CD14-positive monocyte (primary cell): ENCODE measurements around the gene CEBPZ. TPM values are rescaled to one million over a fixed set of nuclear protein-coding genes. Genes with fewer than 3 reads are reported as not detected.

Experiments used
- DNase-seq, 3 donors: peaks; one replicate each; pipeline ENCODE4 v3.0.0-alpha.2; 2011 to 2022
- H2AFZ ChIP-seq: 2 replicates; pipeline ENCODE4 v1.6.0; 2012; ENCODE audit warnings: mild to moderate bottlenecking, low read depth, low read length, inconsistent platforms; ENCODE audit not compliant: insufficient read depth, poor library complexity, severe bottlenecking
- H3K27ac ChIP-seq, 2 donors: 1 replicate in 1 of 2; 2 replicates in 1 of 2; pipeline ENCODE4 v1.5.1; 2012 to 2013; ENCODE audit warnings: low read length in 2 of 2, control low read depth in 1 of 2, inconsistent platforms in 1 of 2, low read depth in 1 of 2, mild to moderate bottlenecking in 1 of 2
- H3K27me3 ChIP-seq, 2 donors: one replicate each; pipeline versions ENCODE4 v1.6.0 to v1.6.1; 2011 to 2013; ENCODE audit warnings: low read length in 2 of 2; ENCODE audit not compliant: control insufficient read depth in 2 of 2, insufficient read depth in 2 of 2
- H3K36me3 ChIP-seq, 2 donors: replicated peaks in 1 of 2; 1 replicate in 1 of 2; 2 replicates in 1 of 2; pipeline versions ENCODE4 v1.5.1 to v1.6.1; 2012 to 2013; ENCODE audit warnings: low read length in 2 of 2, control low read depth in 1 of 2, inconsistent platforms in 1 of 2, mild to moderate bottlenecking in 1 of 2; ENCODE audit not compliant: insufficient read depth in 2 of 2, control insufficient read depth in 1 of 2
- H3K4me1 ChIP-seq, 2 donors: 1 replicate in 1 of 2; 2 replicates in 1 of 2; pipeline versions ENCODE4 v1.5.1 to v1.6.1; 2012 to 2013; ENCODE audit warnings: low read length in 2 of 2, control low read depth in 1 of 2, inconsistent platforms in 1 of 2, mild to moderate bottlenecking in 1 of 2, moderate library complexity in 1 of 2; ENCODE audit not compliant: insufficient read depth in 2 of 2, control insufficient read depth in 1 of 2
- H3K4me2 ChIP-seq: replicated peaks from 2 replicates; pipeline ENCODE3; 2012; ENCODE audit warnings: low read length, moderate library complexity, mild to moderate bottlenecking; ENCODE audit not compliant: poor library complexity, severe bottlenecking; ENCODE audit errors: extremely low read depth
- H3K4me3 ChIP-seq, 3 experiments: fragments of 200-600 bp in 1 of 3; sonication (generic) in 1 of 3; replicated peaks in 1 of 3; 1 replicate in 2 of 3; 2 replicates in 1 of 3; pipeline ENCODE4 v1.5.1; 2011 to 2013; ENCODE audit warnings: low read length in 3 of 3, mild to moderate bottlenecking in 3 of 3, control low read depth in 2 of 3, low read depth in 2 of 3, inconsistent platforms in 1 of 3, moderate library complexity in 1 of 3
- H3K79me2 ChIP-seq: 2 replicates; pipeline ENCODE4 v1.6.0; 2012; ENCODE audit warnings: mild to moderate bottlenecking, control low read depth, inconsistent platforms, low read length, moderate library complexity; ENCODE audit not compliant: insufficient read depth
- H3K9ac ChIP-seq: 2 replicates; pipeline ENCODE4 v1.6.0; 2017; ENCODE audit warnings: low read length, mild to moderate bottlenecking; ENCODE audit not compliant: insufficient read depth, poor library complexity, severe bottlenecking
- H3K9me3 ChIP-seq, 2 donors: replicated peaks in 1 of 2; 1 replicate in 1 of 2; 2 replicates in 1 of 2; pipeline versions ENCODE4 v1.5.1 to v1.6.1; 2012 to 2013; ENCODE audit warnings: low read length in 2 of 2, control low read depth in 1 of 2; ENCODE audit not compliant: control insufficient read depth in 1 of 2, insufficient read depth in 1 of 2
- H4K20me1 ChIP-seq: 2 replicates; pipeline ENCODE4 v1.6.0; 2012; ENCODE audit warnings: mild to moderate bottlenecking, low read length, control low read depth, moderate library complexity; ENCODE audit not compliant: insufficient read depth
- H3K27ac Mint-ChIP-seq, 7 donors: one replicate each; pipeline ENCODE4 v1.8.0; 2020; ENCODE audit warnings: mild to moderate bottlenecking in 7 of 7, mixed read lengths in 7 of 7, moderate library complexity in 6 of 7, inconsistent platforms in 2 of 7
- H3K27me3 Mint-ChIP-seq, 3 donors: one replicate each; pipeline ENCODE4 v1.8.0; 2021 to 2022; ENCODE audit warnings: low read depth in 3 of 3, mild to moderate bottlenecking in 3 of 3, mixed read lengths in 3 of 3, moderate library complexity in 3 of 3, inconsistent platforms in 1 of 3
- H3K36me3 Mint-ChIP-seq, 2 donors: one replicate each; pipeline ENCODE4 v1.8.0; 2020; ENCODE audit warnings: mixed read lengths in 2 of 2, inconsistent platforms in 1 of 2, mild to moderate bottlenecking in 1 of 2
- H3K4me1 Mint-ChIP-seq: one replicate; pipeline ENCODE4 v1.8.0; 2020; ENCODE audit warnings: mild to moderate bottlenecking, mixed read lengths
- H3K4me3 Mint-ChIP-seq, 2 donors: one replicate each; pipeline ENCODE4 v1.8.0; 2020; ENCODE audit warnings: mild to moderate bottlenecking in 2 of 2, mixed read lengths in 2 of 2, moderate library complexity in 1 of 2
- H3K9me3 Mint-ChIP-seq, 7 donors: one replicate each; pipeline ENCODE4 v1.8.0; 2020 to 2022; ENCODE audit warnings: mixed read lengths in 7 of 7, mild to moderate bottlenecking in 6 of 7, moderate library complexity in 6 of 7, inconsistent platforms in 2 of 7
- CTCF ChIP-seq: fragments of 200-600 bp; IDR thresholded peaks from one replicate; pipeline ENCODE4 v1.8.0; 2022; ENCODE audit warnings: antibody characterized with exemption, mild to moderate bottlenecking
- WGBS: methylation state at CpG from one replicate; pipeline ENCODE4 v1.1.5; 2013; ENCODE audit warnings: missing lambda C conversion rate; ENCODE audit not compliant: insufficient coverage; 5-methylcytosine and 5-hydroxymethylcytosine counted together
- intact Hi-C, 2 donors: fragments of 100-400 bp; cut with micrococcal nuclease; formaldehyde crosslinking; loops; one replicate each; pipeline versions ENCODE4 v1.15.0 to v1.15.1; 2023
- polyA plus RNA-seq, 3 donors: library from polyadenylated mRNA; depleted of rRNA in 1 of 3; unstranded in 2 of 3; stranded (reverse) in 1 of 3; fragments of 300-500 nt in 2 of 3; fragments of >200 nt in 1 of 3; fragmentation: Illumina TruSeq in 2 of 3; gene quantifications; 1 replicate in 2 of 3; 2 replicates in 1 of 3; pipeline ENCODE4 v1.2.3, GENCODE V29; 2012 to 2021

CEBPZ gene
- polyA plus RNA-seq, 3 donors = 5.7 to 11.2 (median 11.1) TPM

- DNase-seq = no peak
- H2AFZ ChIP-seq = no peak overlapping the region
- H3K4me1 ChIP-seq = peaks cover 3 to 7% of the 10 kb centered on the region in 2 donors
- H3K27me3 ChIP-seq = no peaks in the 10 kb centered on the region
- Mint-ChIP-seq H3K4me1 (peaks cover 3% of the 10 kb centered on the region), H3K27ac (no peak overlapping the region), H3K27me3 (no peaks in the 10 kb centered on the region), H3K4me3 (no peak overlapping the region), H3K36me3 (peaks cover 61 to 79% of the 10 kb centered on the region in 2 donors), H3K9me3 (no peaks in the 10 kb centered on the region)
- H3K4me3 ChIP-seq = no peak overlapping the region
- 100% methylated on average over 3 of the region's 4 CpGs for WGBS
- H4K20me1 ChIP-seq = peaks cover 3% of the 10 kb centered on the region
- H3K9ac ChIP-seq = no peak overlapping the region
- intact Hi-C loops = no loop called here
- H3K4me2 ChIP-seq = no peak overlapping the region
- H3K36me3 ChIP-seq = peaks cover 71 to 92% of the 10 kb centered on the region in 2 donors
- H3K9me3 ChIP-seq = no peaks in the 10 kb centered on the region
- H3K27ac ChIP-seq = no peak overlapping the region
- no peak for TF ChIP-seq CTCF
- peaks cover 7% of the 10 kb centered on the region for H3K79me2 ChIP-seq
These were observed 12.3 kb downstream of the CEBPZ start for GRCh38 chr2:37219046-37219445.

DNA sequence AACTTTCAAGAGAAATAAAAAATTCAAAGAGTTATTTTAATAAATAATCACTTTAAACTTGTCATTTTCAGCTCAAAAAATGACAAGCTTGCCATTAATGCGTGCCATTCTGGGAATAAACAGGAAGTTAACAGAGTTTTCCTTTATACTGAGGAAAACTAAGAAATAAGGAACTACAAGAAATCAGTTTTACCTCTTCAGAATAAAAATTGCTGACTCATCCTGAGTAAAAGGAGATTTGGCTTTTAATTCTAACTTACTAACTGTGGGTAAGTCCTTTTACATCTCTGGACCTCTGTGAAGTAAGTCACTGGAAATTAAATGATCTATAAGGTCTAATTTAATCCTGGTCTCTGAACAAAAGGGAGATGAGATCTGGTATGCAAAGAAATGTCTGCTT is 16.1 kb downstream of the CEBPZ start:
- Histone ChIP-seq H4K20me1 (peaks cover 7% of the 10 kb centered on the region), H3K4me3 (no peak overlapping the region), H3K4me1 (peaks cover 3 to 7% of the 10 kb centered on the region in 2 donors), H3K9me3 (no peaks in the 10 kb centered on the region), H3K4me2 (no peak overlapping the region), H3K36me3 (peaks cover 71 to 92% of the 10 kb centered on the region in 2 donors), H2AFZ (no peak overlapping the region), H3K27ac (peak overlapping the region in 1 of 2 donors; percentile 38), H3K27me3 (no peaks in the 10 kb centered on the region), H3K79me2 (no peaks in the 10 kb centered on the region), H3K9ac (no peak overlapping the region)
- Mint-ChIP-seq H3K27ac (no peak overlapping the region), H3K4me1 (peaks cover 3% of the 10 kb centered on the region), H3K27me3 (no peaks in the 10 kb centered on the region), H3K36me3 (peaks cover 62 to 83% of the 10 kb centered on the region in 2 donors), H3K4me3 (no peak overlapping the region), H3K9me3 (peaks cover 0 to 3% (median 0%) of the 10 kb centered on the region in 7 donors)
- no peak for TF ChIP-seq CTCF
- DNase-seq = peak in 2 of 3 donors; percentile 14 to 26
- no CpG with 5 or more reads among the region's 1 CpG for WGBS
- intact Hi-C loops = no loop called here
